ENCODE measurements around the gene SPDYE4.

DNA sequence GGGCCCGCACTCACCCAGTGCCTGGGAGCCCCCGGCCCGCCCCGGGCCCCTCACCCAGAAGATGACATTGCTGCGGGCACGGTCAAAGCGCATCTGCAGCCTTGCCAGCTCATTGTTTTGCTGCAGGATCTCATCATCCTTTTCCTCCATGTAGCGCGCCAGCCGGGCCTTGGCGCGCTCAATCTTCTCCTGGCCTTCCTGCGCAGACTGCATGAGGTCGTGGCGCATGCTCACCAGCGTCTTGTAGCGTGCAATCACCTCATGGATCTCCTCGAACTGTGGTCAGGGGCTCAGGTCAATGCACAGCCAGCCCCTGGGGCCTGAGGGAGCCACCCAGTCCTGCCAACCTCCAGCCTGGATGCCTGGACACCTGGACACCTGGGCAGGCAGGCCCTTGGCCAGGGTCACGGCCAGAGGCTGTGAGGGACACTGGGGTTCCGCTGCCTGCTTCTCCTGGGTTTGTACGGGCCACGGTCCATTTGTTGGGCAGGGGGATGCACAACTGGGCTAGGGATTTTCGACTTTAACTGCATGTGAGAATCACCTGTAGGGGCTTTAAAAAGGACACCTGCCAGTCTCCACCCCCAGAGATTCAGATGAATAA is 22.9 kb downstream of the SPDYE4 start:
- no peak for TF ChIP-seq CTCF (IDR thresholded peaks at IDR 0.05)
- TF ChIP-seq POLR2AphosphoS5 (IDR thresholded peaks at IDR 0.05; ENCODE audit: low read depth, low read length), result no peak
- TF ChIP-seq TCF7L2 (IDR thresholded peaks at IDR 0.05; ENCODE audit: low read depth, low read length), result no peak
- no peak for TF ChIP-seq SIN3A (IDR thresholded peaks at IDR 0.05; ENCODE audit: borderline replicate concordance, insufficient read depth, low read depth, low read length)
- TF ChIP-seq REST (IDR thresholded peaks at IDR 0.05; ENCODE audit: insufficient read depth in 1 of 2, low read depth in 2 of 2, low read length in 1 of 2), result no peak
